Peyer's patch (tissue), 4 donors: ENCODE results near the gene FAM20A.

Experiments used
- POLR2A ChIP-seq, 2 donors: fragments of 450-650 bp; IDR thresholded peaks; one replicate each; pipeline ENCODE4 v1.5.1; 2017; ENCODE audit warnings: antibody characterized with exemption in 2 of 2, mild to moderate bottlenecking in 2 of 2, moderate library complexity in 2 of 2
- TF ChIP-seq, protein P1 (sequence below), 6 experiments: fragments of 450-650 bp in 4 of 6; fragments of 200-600 bp in 2 of 6; sonication (generic) in 1 of 6; IDR thresholded peaks; one replicate each; pipeline ENCODE4 v1.5.1; 2017 to 2019; ENCODE audit warnings: antibody characterized with exemption in 6 of 6, mild to moderate bottlenecking in 3 of 6, moderate library complexity in 1 of 6

DNA sequence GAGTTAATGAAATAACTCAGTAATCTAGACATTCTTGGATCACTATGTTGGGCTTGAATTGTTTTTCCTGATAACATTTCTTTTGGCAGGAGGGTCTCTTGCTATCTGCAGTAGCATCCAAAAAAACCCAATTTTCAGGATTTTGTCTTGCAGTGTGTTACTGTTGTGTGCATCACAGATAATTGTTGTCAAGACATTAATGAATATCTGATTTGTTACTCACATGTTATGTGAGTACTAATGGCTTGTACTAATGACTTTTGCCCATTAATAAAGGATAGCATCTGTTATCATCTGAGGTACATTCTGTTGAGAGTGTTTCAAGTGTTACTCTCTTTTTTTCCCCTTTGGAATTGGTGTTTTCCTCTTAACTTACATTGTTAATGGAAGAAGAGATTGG is 78.9 kb downstream of the FAM20A start:
- TF ChIP-seq, protein P1, sequence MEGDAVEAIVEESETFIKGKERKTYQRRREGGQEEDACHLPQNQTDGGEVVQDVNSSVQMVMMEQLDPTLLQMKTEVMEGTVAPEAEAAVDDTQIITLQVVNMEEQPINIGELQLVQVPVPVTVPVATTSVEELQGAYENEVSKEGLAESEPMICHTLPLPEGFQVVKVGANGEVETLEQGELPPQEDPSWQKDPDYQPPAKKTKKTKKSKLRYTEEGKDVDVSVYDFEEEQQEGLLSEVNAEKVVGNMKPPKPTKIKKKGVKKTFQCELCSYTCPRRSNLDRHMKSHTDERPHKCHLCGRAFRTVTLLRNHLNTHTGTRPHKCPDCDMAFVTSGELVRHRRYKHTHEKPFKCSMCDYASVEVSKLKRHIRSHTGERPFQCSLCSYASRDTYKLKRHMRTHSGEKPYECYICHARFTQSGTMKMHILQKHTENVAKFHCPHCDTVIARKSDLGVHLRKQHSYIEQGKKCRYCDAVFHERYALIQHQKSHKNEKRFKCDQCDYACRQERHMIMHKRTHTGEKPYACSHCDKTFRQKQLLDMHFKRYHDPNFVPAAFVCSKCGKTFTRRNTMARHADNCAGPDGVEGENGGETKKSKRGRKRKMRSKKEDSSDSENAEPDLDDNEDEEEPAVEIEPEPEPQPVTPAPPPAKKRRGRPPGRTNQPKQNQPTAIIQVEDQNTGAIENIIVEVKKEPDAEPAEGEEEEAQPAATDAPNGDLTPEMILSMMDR (IDR thresholded peaks at IDR 0.05), result no peak
- no peak for TF ChIP-seq POLR2A (IDR thresholded peaks at IDR 0.05)
